Raji (cell line): Measurements from ENCODE around the gene STARD5.
A peak's percentile ranks its signal among the peaks of the same experiment; 100 is the strongest.

ENCODE experiments used
- POLR2A ChIP-seq: IDR thresholded peaks from 2 replicates; pipeline ENCODE4 v1.6.1; 2011; ENCODE audit warnings: low read depth, low read length, control low read depth; ENCODE audit not compliant: insufficient read depth

STARD5 gene

GRCh38 chr15:81304226-81304625 lies 19.7 kb downstream of the STARD5 start:
- no peak for TF ChIP-seq POLR2A

- TF ChIP-seq POLR2A, result no peak
Observed at GRCh38 chr15:81303244-81304225, 20.4 kb downstream of the STARD5 start.

DNA sequence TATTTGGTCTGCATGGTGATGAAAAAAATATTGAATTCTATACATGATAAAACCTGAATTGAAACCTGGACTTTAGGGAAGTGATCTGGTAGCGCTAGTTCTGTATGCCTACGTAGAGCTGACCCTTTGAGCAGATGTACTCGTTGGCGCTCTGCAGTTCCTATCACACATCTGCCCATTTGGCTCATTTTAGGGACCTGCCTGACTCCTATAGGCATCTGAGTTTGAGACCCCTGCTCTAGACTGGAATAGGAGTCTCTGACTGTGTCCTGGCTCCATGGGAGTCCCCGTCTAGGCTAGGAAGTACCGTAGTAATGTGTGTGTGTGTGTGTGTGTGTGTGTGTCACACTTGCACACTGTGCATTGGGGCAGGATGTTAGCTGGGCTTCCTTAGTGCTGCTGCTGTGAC lies 21.2 kb downstream of the STARD5 start:
- TF ChIP-seq POLR2A, result no peak

DNA sequence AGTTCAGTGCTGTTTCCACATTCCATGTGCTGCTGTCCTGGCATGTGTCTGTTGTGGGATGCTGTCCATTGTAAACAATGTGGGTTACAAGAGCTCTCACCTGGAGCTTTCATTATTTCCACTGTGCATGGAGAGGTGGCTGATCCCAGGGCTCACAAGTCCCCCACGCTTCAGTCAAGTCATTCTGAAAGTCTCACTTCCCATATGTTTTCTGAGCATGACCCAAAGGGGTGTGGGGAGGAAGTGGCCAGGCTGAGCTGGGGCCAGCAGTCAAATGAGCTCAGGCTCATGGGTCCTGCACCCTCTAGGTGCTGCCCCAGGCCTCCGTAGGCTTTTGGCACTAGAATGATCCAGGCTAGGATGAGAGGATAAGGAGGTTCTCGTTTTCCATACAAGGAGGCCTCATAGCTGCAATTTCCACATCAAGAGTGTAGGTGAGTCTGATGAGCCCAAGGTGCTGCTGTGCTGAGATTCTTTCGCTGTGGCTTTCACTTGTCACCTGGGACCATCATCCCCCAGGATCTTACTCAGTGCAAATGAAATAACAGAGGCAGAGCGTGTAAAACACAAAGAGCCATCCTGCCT lies 22.0 kb downstream of the STARD5 start:
- TF ChIP-seq POLR2A, result no peak

GRCh38 chr15:81301385-81301784 lies 22.6 kb downstream of the STARD5 start:
- TF ChIP-seq POLR2A, result no peak

GRCh38 chr15:81299630-81300273 lies 24.2 kb downstream of the STARD5 start:
- TF ChIP-seq POLR2A, result no peak

DNA sequence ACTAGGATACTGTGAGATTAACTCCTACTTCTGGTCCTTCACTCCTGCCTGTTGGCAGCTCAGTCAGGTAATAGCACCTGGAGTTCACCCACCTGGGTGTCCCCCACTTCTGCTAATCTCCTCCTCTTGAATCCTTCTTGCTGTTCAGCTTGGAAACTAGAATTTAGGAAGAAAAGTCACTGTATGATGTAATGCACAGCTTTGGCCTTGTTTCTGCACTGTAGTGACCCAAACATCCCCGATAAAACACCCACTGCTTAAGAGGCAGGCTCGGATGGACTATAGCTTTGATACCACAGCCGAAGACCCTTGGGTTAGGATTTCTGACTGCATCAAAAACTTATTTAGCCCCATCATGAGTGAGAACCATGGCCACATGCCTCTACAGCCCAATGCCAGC lies 24.8 kb downstream of the STARD5 start:
- no peak for TF ChIP-seq POLR2A

DNA sequence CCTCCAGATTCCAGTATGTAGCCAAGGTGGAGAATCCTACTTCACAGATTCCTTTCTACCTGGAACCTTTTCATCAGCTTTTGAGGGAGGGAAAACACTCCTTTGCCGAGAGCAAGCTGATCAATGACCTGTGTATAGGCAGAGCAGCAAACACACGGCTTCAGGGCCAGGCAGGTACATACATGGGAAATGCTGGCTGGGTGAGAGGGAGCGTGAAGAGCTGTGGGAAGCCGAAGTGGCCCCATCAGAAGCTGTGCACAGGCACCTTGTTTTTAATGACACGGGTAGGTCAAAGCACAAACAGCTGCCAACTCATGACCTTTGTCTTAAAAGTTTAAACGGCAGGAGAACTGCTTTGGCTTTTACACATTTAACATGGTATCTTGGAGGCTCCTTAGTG lies 25.3 kb downstream of the STARD5 start:
- TF ChIP-seq POLR2A, result no peak

DNA sequence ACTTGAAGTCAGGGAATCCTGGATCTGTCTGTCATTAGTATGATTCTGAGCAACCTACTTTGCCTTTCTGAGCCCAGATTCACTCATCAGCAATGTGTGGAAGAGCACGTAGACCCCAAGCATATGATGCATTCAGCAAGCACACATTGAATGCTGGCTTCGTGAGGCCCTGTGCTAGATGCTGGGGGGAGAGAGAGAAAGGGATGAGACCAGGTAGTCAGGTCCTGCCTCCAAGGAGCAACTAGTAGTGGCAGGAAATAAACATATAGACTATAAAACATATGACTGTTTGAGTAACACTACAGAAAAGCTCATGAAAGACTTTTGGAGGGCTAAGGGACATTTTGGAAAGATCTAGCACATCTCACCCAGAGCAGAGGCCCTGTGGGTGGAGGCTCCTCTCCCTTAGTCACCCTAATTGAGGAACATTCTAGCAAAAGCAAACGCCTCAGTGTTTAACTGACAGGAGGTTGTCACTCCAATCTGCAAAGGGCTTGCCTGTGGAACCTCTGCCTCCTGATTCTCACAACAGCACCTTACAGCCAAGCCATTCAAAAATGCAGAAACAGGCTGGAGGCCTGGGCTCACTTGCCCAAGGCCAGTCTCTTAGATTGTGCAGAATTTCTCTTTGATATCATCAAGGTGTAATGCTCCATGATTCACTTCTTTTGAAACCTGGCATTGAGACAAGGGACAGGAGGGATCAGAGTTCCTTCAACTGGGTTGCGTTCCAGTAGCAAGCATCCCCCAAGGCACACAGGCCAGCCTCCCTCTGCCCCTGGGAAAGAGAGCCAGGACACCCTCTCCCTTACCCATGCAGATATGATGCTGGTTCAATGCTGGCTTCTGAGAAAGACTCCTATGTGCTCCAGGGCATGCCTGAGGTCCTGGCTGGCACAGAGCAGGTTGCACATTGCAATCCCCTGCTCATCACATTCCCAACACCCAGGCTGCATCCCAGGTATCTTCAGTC lies 26.1 kb downstream of the STARD5 start:
- TF ChIP-seq POLR2A, result 0 out of 2 replicates have a peak, but pooled peaks have one; percentile 25

GRCh38 chr15:81297147-81297572 lies 26.8 kb downstream of the STARD5 start:
- no peak for TF ChIP-seq POLR2A

GRCh38 chr15:81296673-81297072 lies 27.3 kb downstream of the STARD5 start:
- peak; percentile 71 for TF ChIP-seq POLR2A

GRCh38 chr15:81296186-81296585 lies 27.8 kb downstream of the STARD5 start:
- no peak for TF ChIP-seq POLR2A

DNA sequence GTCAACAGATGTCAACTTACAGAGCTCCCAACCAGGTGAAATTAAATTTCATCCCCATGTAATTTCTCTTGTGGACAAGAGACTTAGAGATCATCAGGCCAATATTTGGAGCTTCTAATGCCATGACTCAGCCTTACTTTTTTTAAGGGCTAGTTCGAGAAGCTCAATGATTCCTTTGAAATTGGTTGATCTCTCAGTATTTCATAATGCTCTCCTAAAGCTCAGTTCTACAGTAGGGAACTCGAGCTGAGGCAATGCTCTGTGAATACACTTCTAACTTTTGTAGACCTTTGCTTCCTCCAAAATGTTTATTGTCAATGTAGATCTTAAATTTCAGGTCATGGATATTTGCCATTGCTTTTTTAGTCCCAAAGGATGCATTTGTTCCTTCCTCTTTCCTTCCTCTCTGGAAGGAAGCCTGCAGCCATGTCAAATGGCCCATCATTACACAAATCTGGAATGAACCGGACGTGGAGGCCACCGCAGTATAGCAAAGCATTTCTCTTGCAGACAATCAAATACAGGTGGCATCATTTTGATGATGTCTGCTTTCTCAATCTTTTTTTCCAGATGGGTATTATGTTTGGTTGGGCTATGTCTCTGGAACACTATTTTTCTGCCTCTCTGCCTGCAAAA lies 28.3 kb downstream of the STARD5 start:
- no peak for TF ChIP-seq POLR2A

DNA sequence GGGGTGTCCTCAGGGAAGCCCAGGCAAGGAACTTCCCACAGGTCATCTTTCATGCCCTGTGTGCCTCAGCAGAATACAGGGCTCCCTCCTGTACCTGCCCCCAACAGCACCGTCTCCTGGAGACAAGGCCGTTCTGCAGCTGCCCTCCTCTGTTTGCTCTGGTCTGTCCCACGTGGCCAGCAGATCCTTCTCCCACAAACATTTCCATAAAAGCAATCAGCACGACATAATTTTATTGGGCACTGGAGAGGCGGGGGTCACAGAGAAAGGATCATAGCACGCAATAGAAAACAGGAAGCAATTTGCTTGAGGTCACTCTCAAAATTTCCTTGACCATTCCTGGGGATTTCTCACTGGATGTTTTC lies 29.4 kb downstream of the STARD5 start:
- TF ChIP-seq POLR2A, result no peak; the same call in 1 of the 2 replicates
